ENCODE measurements around the gene METTL13. TPM values are rescaled to one million over a fixed set of nuclear protein-coding genes. Genes with fewer than 3 reads are reported as not detected.

METTL13 gene
- total and polyA plus RNA-seq, 11 donors: 5.0 to 29.2 (median 14.8) TPM

DNA sequence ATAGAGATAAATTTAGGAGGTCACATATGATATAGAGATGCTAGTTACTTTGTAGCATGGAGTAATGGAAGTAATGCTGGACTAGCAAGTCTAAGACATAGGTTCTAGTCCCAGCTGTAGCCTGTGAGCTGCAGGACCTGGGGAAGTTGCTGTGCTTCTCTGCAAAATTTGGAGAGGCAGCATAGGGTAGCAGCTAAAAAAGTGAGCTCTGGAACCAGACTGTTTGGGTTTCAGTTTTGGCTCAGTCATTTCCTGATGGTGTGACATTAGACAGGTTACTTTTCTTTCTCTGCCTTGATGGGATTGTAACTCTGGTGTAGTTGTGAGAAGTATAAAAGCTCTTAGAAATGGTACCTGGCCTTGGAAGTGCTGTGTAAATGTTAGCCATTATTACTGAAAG is 3.3 kb downstream of the METTL13 start:
- Histone ChIP-seq H3K36me3 (peaks cover 0 to 65% (median 57%) of the 10 kb centered on the region in 9 donors), H3K27me3 (no peaks in the 10 kb centered on the region), H3K4me3 (no peak overlapping the region), H3K9me3 (no peaks in the 10 kb centered on the region), H3K27ac (no peak overlapping the region), H3K4me1 (peaks cover 0 to 33% (median 19%) of the 10 kb centered on the region in 12 donors)
- TF ChIP-seq POLR2A (IDR thresholded peaks at IDR 0.05): no peak
- TF ChIP-seq CTCF (IDR thresholded peaks at IDR 0.05): no peak
- DNase-seq: no peak
- no peak for ATAC-seq
- intact Hi-C loops (cut with DNase I): loop anchor here in 6 of 10 donors (5.0 to 10.0 kb wide), 5 partner anchors 42 to 142 kb away; partner anchors contain the start of genes VAMP4 (in 2 of the 6) and MYOC (in 1 of the 6)

GRCh38 chr1:171785766-171786165 is 4.3 kb downstream of the METTL13 start:
- Histone ChIP-seq H3K9me3 (no peaks in the 10 kb centered on the region), H3K36me3 (peaks cover 0 to 74% (median 67%) of the 10 kb centered on the region in 9 donors), H3K4me3 (no peak overlapping the region), H3K27ac (no peak overlapping the region), H3K4me1 (peaks cover 0 to 30% (median 19%) of the 10 kb centered on the region in 12 donors), H3K27me3 (no peaks in the 10 kb centered on the region)
- ATAC-seq: no peak
- WGBS, 4 donors: 73 to 87% (median 81%) methylated on average over 6 to 9 of the region's 9 CpGs
- no peak for DNase-seq
- intact Hi-C loops (cut with DNase I): loop anchor here in 1 of 10 donors (10.0 kb wide), 1 partner anchor 141 kb away; no protein-coding TSS in a partner anchor
- TF ChIP-seq POLR2A (IDR thresholded peaks at IDR 0.05) (no peak), CTCF (IDR thresholded peaks at IDR 0.05) (no peak)

DNA sequence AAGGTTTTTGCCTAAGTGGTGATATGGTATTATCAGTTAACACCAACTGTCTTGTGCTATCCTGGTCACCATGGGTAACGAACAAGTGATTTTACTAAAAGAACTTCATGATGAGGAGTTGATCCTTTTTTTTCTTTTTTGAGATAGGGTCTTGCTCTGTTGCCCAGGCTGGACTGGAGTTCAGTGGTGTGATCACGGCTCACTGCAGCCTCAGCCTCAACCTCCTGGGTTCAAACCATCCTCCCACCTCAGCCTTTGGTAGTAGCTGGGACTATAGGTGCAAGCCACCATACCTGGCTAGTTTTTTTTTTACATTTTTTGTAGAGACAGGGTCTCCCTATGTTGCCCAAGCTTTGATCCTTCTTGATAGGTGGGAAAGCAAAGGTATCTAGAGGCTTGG is 5.1 kb downstream of the METTL13 start:
- H3K4me3 ChIP-seq: no peak overlapping the region
- peaks cover 0 to 82% (median 74%) of the 10 kb centered on the region in 9 donors for H3K36me3 ChIP-seq
- TF ChIP-seq CTCF (IDR thresholded peaks at IDR 0.05): no peak
- no peak for TF ChIP-seq POLR2A (IDR thresholded peaks at IDR 0.05)
- no peaks in the 10 kb centered on the region for H3K27me3 ChIP-seq
- H3K4me1 ChIP-seq: peaks cover 0 to 29% (median 19%) of the 10 kb centered on the region in 12 donors
- H3K27ac ChIP-seq: no peak overlapping the region
- ATAC-seq: no peak
- H3K9me3 ChIP-seq: no peaks in the 10 kb centered on the region
- no peak for DNase-seq
- 93 to 100% (median 95%) methylated on average over 2 of the region's 2 CpGs for WGBS, 4 donors
- intact Hi-C loops (cut with DNase I): loop anchor here in 1 of 10 donors (10.0 kb wide), 1 partner anchor 142 kb away; no protein-coding TSS in a partner anchor

GRCh38 chr1:171787686-171788480 is 6.4 kb downstream of the METTL13 start:
- H3K9me3 ChIP-seq: no peaks in the 10 kb centered on the region
- WGBS, 4 donors: 95 to 97% (median 95%) methylated on average over 15 of the region's 15 CpGs
- peaks cover 0 to 20% (median 11%) of the 10 kb centered on the region in 12 donors for H3K4me1 ChIP-seq
- H3K36me3 ChIP-seq: peaks cover 0 to 96% (median 88%) of the 10 kb centered on the region in 9 donors
- ATAC-seq (no peak), DNase-seq (no peak)
- H3K27ac ChIP-seq: no peak overlapping the region
- no peaks in the 10 kb centered on the region for H3K27me3 ChIP-seq
- TF ChIP-seq POLR2A (IDR thresholded peaks at IDR 0.05): no peak
- TF ChIP-seq CTCF (IDR thresholded peaks at IDR 0.05): no peak
- intact Hi-C loops (cut with DNase I): loop anchor here in 1 of 10 donors (10.0 kb wide), 1 partner anchor 143 kb away; no protein-coding TSS in a partner anchor
- no peak overlapping the region for H3K4me3 ChIP-seq
